Loucy (cell line): ENCODE results near the gene SLC9B1.
"Not testable (repeated sequence)": the region's sequence is repeated elsewhere in the genome, so short reads cannot be mapped to it uniquely, and the experiment has no call there.

Source experiments
- H2AFZ ChIP-seq: fragments of 200-600 bp; sonication (generic); 2 replicates; pipeline ENCODE4 v1.6.0; 2016; ENCODE audit warnings: antibody characterized with exemption, mild to moderate bottlenecking, low read length, moderate library complexity
- H3F3A ChIP-seq: fragments of 200-600 bp; 2 replicates; pipeline ENCODE4 v1.6.0; 2016; ENCODE audit warnings: antibody characterized with exemption, low read depth, mild to moderate bottlenecking
- H3K27me3 ChIP-seq: fragments of 200-600 bp; sonication (generic); 2 replicates; pipeline ENCODE4 v1.6.1; 2014; ENCODE audit warnings: low read length, mild to moderate bottlenecking; ENCODE audit not compliant: insufficient read depth, poor library complexity, severe bottlenecking
- H3K36me3 ChIP-seq: fragments of 200-600 bp; sonication (generic); 2 replicates; pipeline ENCODE4 v1.6.1; 2016; ENCODE audit warnings: low read length; ENCODE audit not compliant: insufficient read depth
- H3K4me1 ChIP-seq: fragments of 200-600 bp; sonication (generic); 2 replicates; pipeline ENCODE4 v1.5.1; 2014; ENCODE audit warnings: low read length, mild to moderate bottlenecking; ENCODE audit not compliant: insufficient read depth, poor library complexity, severe bottlenecking
- H3K4me2 ChIP-seq: fragments of 200-600 bp; sonication (generic); 2 replicates; pipeline ENCODE4 v1.6.0; 2014; ENCODE audit warnings: antibody characterized with exemption, low read length, low read depth, mild to moderate bottlenecking; ENCODE audit not compliant: poor library complexity, severe bottlenecking
- H3K4me3 ChIP-seq: fragments of 200-600 bp; sonication (generic); 2 replicates; pipeline ENCODE4 v1.5.1; 2014; ENCODE audit warnings: low read length, mild to moderate bottlenecking, mixed read lengths; ENCODE audit not compliant: poor library complexity, severe bottlenecking
- H3K79me2 ChIP-seq: fragments of 200-600 bp; sonication (generic); 2 replicates; pipeline ENCODE4 v1.6.1; 2014; ENCODE audit warnings: low read length; ENCODE audit not compliant: insufficient read depth
- H3K9ac ChIP-seq: fragments of 200-600 bp; sonication (generic); 2 replicates; pipeline ENCODE4 v1.6.0; 2014; ENCODE audit warnings: mild to moderate bottlenecking, low read depth, low read length, moderate library complexity; ENCODE audit not compliant: poor library complexity, severe bottlenecking
- H3K9me2 ChIP-seq: fragments of 200-600 bp; sonication (generic); replicated peaks from 2 replicates; pipeline ENCODE4 v1.6.1; 2016; ENCODE audit warnings: low read depth, low read length, mixed read lengths
- H3K9me3 ChIP-seq: fragments of 200-600 bp; sonication (generic); 2 replicates; pipeline ENCODE4 v1.6.1; 2014; ENCODE audit warnings: mild to moderate bottlenecking, antibody characterized with exemption, low read length, low read depth; ENCODE audit not compliant: insufficient read depth
- H4K20me1 ChIP-seq: fragments of 200-600 bp; sonication (generic); 2 replicates; pipeline ENCODE4 v1.6.0; 2014; ENCODE audit warnings: antibody characterized with exemption, low read length, mild to moderate bottlenecking; ENCODE audit not compliant: insufficient read depth, poor library complexity, severe bottlenecking
- CTCF ChIP-seq: fragments of 200-600 bp; sonication (generic); conservative IDR thresholded peaks from 2 replicates; pipeline ENCODE4 v1.5.1; 2014; ENCODE audit warnings: mild to moderate bottlenecking, antibody characterized with exemption, low read length
- EZH2phosphoT487 ChIP-seq: fragments of 200-600 bp; IDR thresholded peaks from 2 replicates; pipeline ENCODE4 v1.6.1; 2018; ENCODE audit warnings: antibody characterized with exemption, mild to moderate bottlenecking, moderate library complexity, borderline replicate concordance

Gene SLC9B1

GRCh38 chr4:102868153-102868780 lies 151.2 kb downstream of the SLC9B1 start:
- peak overlapping the region; percentile 85 for H2AFZ ChIP-seq

GRCh38 chr4:102867278-102868152 lies 152.0 kb downstream of the SLC9B1 start:
- Histone ChIP-seq H3K9me2 (no peaks in the 10 kb centered on the region), H3K9me3 (no peaks in the 10 kb centered on the region), H3K4me1 (peaks cover 63% of the 10 kb centered on the region), H3K27me3 (no peaks in the 10 kb centered on the region), H3F3A (peaks cover 5% of the 10 kb centered on the region; the same call in 1 of the 2 replicates), H3K79me2 (peaks cover 86% of the 10 kb centered on the region), H3K4me3 (peak overlapping the region; percentile 78), H4K20me1 (peaks cover 50% of the 10 kb centered on the region), H3K9ac (peak overlapping the region; percentile 71), H3K4me2 (peak overlapping the region; percentile 83), H2AFZ (no peak overlapping the region), H3K36me3 (no peaks in the 10 kb centered on the region)
- TF ChIP-seq CTCF (no peak), EZH2phosphoT487 (no peak)

More at GRCh38 chr4:102868153-102868780, 151.2 kb downstream of the SLC9B1 start:
- no peaks in the 10 kb centered on the region for H3K27me3 ChIP-seq
- peaks cover 63% of the 10 kb centered on the region for H3K4me1 ChIP-seq
- H3F3A ChIP-seq: peaks cover 5% of the 10 kb centered on the region; the same call in 1 of the 2 replicates
- H3K79me2 ChIP-seq: peaks cover 88% of the 10 kb centered on the region
- H3K4me2 ChIP-seq: peak overlapping the region; percentile 83
- H3K36me3 ChIP-seq: no peaks in the 10 kb centered on the region
- no peak for TF ChIP-seq CTCF
- TF ChIP-seq EZH2phosphoT487: no peak
- no peaks in the 10 kb centered on the region for H3K9me3 ChIP-seq
- peak overlapping the region; percentile 71 for H3K9ac ChIP-seq
- no peaks in the 10 kb centered on the region for H3K9me2 ChIP-seq
- H3K4me3 ChIP-seq: peak overlapping the region; percentile 78
- H4K20me1 ChIP-seq: peaks cover 50% of the 10 kb centered on the region

GRCh38 chr4:102865327-102865726 lies 154.2 kb downstream of the SLC9B1 start:
- H3K4me1 ChIP-seq: peaks cover 43% of the 10 kb centered on the region
- H3K4me2 ChIP-seq: peak overlapping the region; percentile 83
- H3K9me3 ChIP-seq, H2AFZ ChIP-seq, H3F3A ChIP-seq, H3K9me2 ChIP-seq, H3K27me3 ChIP-seq, H3K36me3 ChIP-seq: not testable (repeated sequence)
- peaks cover 66% of the 10 kb centered on the region for H3K79me2 ChIP-seq
- H4K20me1 ChIP-seq: peaks cover 34% of the 10 kb centered on the region
- peak overlapping the region; percentile 71 for H3K9ac ChIP-seq
- peak overlapping the region; percentile 78 for H3K4me3 ChIP-seq
